ENCODE data around the gene AGAP1.

The AGAP1 gene

GRCh38 chr2:235697041-235697440, 203.2 kb downstream of the AGAP1 start:
- no peak for DNase-seq

GRCh38 chr2:235698028-235698427, 204.2 kb downstream of the AGAP1 start:
- no peak for DNase-seq

GRCh38 chr2:235698491-235698890, 204.6 kb downstream of the AGAP1 start:
- DNase-seq: no peak

- DNase-seq: no peak
Measured at GRCh38 chr2:235699576-235699975, 205.7 kb downstream of the AGAP1 start.

GRCh38 chr2:235701206-235701981, 207.6 kb downstream of the AGAP1 start:
- no peak for DNase-seq

GRCh38 chr2:235702186-235702585, 208.3 kb downstream of the AGAP1 start:
- DNase-seq: no peak

GRCh38 chr2:235703711-235704295, 210.0 kb downstream of the AGAP1 start:
- DNase-seq: no peak

GRCh38 chr2:235705296-235705695, 211.5 kb downstream of the AGAP1 start:
- DNase-seq: no peak

- no peak for DNase-seq
Measured at GRCh38 chr2:235706506-235706905, 212.7 kb downstream of the AGAP1 start.

- DNase-seq: no peak
Measured at GRCh38 chr2:235707411-235708096, 213.7 kb downstream of the AGAP1 start.

GRCh38 chr2:235709124-235709813, 215.4 kb downstream of the AGAP1 start:
- DNase-seq: no peak

- no peak for DNase-seq
Measured at GRCh38 chr2:235709969-235710879, 216.4 kb downstream of the AGAP1 start.

- no peak for DNase-seq
Measured at GRCh38 chr2:235710933-235711332, 217.1 kb downstream of the AGAP1 start.

- no peak for DNase-seq
Measured at GRCh38 chr2:235711527-235711926, 217.7 kb downstream of the AGAP1 start.

GRCh38 chr2:235712176-235712575, 218.3 kb downstream of the AGAP1 start:
- no peak for DNase-seq

- no peak for DNase-seq
Measured at GRCh38 chr2:235713189-235713588, 219.3 kb downstream of the AGAP1 start.

- DNase-seq: no peak
Measured at GRCh38 chr2:235715601-235716000, 221.8 kb downstream of the AGAP1 start.

- DNase-seq: no peak
Measured at GRCh38 chr2:235716875-235717496, 223.1 kb downstream of the AGAP1 start.

GRCh38 chr2:235719146-235719942, 225.5 kb downstream of the AGAP1 start:
- no peak for DNase-seq

GRCh38 chr2:235721625-235722024, 227.8 kb downstream of the AGAP1 start:
- DNase-seq: no peak

- no peak for DNase-seq
Measured at GRCh38 chr2:235722869-235723268, 229.0 kb downstream of the AGAP1 start.

All from activated effector memory CD4-positive, alpha-beta T cell treated with Interleukin-2 at 50 U/mL for 16 hours (primary cell).